Endodermal cell (in vitro differentiated cells): ENCODE measurements around the gene CNKSR1. TPM values are rescaled to one million over a fixed set of nuclear protein-coding genes. Genes with fewer than 3 reads are reported as not detected.

Experiments
- DNase-seq: peaks from one replicate; pipeline ENCODE4 v3.0.0-alpha.2; 2017
- H3K27ac ChIP-seq: 2 replicates; pipeline ENCODE4 v1.5.1; 2013; ENCODE audit warnings: mild to moderate bottlenecking, low read depth, low read length, moderate library complexity
- H3K27me3 ChIP-seq: 2 replicates; pipeline ENCODE4 v1.6.1; 2013; ENCODE audit warnings: mild to moderate bottlenecking, low read length, moderate library complexity; ENCODE audit not compliant: insufficient read depth, control insufficient read depth, poor library complexity, severe bottlenecking
- H3K36me3 ChIP-seq: 2 replicates; pipeline ENCODE4 v1.7.0; 2013; ENCODE audit warnings: mild to moderate bottlenecking, low read length, moderate library complexity; ENCODE audit not compliant: control insufficient read depth, insufficient read depth
- H3K4me1 ChIP-seq: one replicate; pipeline ENCODE4 v1.7.0; 2013; ENCODE audit warnings: low read length; ENCODE audit not compliant: control insufficient read depth, insufficient read depth
- H3K4me3 ChIP-seq: 2 replicates; pipeline ENCODE4 v1.5.1; 2013; ENCODE audit warnings: mild to moderate bottlenecking, low read length, moderate library complexity
- H3K9ac ChIP-seq: 2 replicates; pipeline ENCODE4 v1.6.1; 2013; ENCODE audit warnings: mild to moderate bottlenecking, low read length, moderate library complexity; ENCODE audit not compliant: poor library complexity, severe bottlenecking; ENCODE audit errors: extremely low read depth
- H3K9me3 ChIP-seq: 2 replicates; pipeline ENCODE4 v1.6.1; 2013; ENCODE audit warnings: mild to moderate bottlenecking, low read length, moderate library complexity; ENCODE audit not compliant: control insufficient read depth
- H3K27ac Mint-ChIP-seq: 2 replicates; pipeline ENCODE4 v1.8.0; 2020; ENCODE audit warnings: mixed read lengths
- H3K27me3 Mint-ChIP-seq: 2 replicates; pipeline ENCODE4 v1.8.0; 2021; ENCODE audit warnings: mild to moderate bottlenecking, mixed read lengths; ENCODE audit not compliant: insufficient read depth
- H3K36me3 Mint-ChIP-seq: 2 replicates; pipeline ENCODE4 v1.8.0; 2020; ENCODE audit warnings: low read depth, mixed read lengths
- H3K4me1 Mint-ChIP-seq: 2 replicates; pipeline ENCODE4 v1.8.0; 2020; ENCODE audit warnings: mixed read lengths
- H3K4me3 Mint-ChIP-seq: 2 replicates; pipeline ENCODE4 v1.8.0; 2020; ENCODE audit warnings: mild to moderate bottlenecking, moderate library complexity, mixed read lengths
- H3K9me3 Mint-ChIP-seq: 2 replicates; pipeline ENCODE4 v1.8.0; 2020; ENCODE audit warnings: mild to moderate bottlenecking, mixed read lengths
- CTCF ChIP-seq: fragments of 200-600 bp; sonication (generic); conservative IDR thresholded peaks from 2 replicates; pipeline ENCODE4 v1.5.0; 2021; ENCODE audit warnings: antibody characterized with exemption, mild to moderate bottlenecking
- WGBS, 2 experiments: methylation state at CpG; one replicate each; pipeline versions ENCODE4 v1.1.5 to v1.1.7; 2013; ENCODE audit warnings: missing lambda C conversion rate in 2 of 2, mixed read lengths in 1 of 2; ENCODE audit not compliant: insufficient coverage in 1 of 2, insufficient read length in 1 of 2; 5-methylcytosine and 5-hydroxymethylcytosine counted together
- total RNA-seq, 2 donors: library from RNA; stranded (reverse); fragmentation: NEBNext Ultra II Directional in 1 of 2; extraction: Animal tissue kit (Norgen Biotek cat#: 25700) in 1 of 2; gene quantifications; 2 replicates in 1 of 2; 3 replicates in 1 of 2; pipeline ENCODE4 v1.2.1, GENCODE V29; 2021

The CNKSR1 gene
- total RNA-seq, 2 donors from 2014 or later = 35.8 to 44.1 TPM

DNA sequence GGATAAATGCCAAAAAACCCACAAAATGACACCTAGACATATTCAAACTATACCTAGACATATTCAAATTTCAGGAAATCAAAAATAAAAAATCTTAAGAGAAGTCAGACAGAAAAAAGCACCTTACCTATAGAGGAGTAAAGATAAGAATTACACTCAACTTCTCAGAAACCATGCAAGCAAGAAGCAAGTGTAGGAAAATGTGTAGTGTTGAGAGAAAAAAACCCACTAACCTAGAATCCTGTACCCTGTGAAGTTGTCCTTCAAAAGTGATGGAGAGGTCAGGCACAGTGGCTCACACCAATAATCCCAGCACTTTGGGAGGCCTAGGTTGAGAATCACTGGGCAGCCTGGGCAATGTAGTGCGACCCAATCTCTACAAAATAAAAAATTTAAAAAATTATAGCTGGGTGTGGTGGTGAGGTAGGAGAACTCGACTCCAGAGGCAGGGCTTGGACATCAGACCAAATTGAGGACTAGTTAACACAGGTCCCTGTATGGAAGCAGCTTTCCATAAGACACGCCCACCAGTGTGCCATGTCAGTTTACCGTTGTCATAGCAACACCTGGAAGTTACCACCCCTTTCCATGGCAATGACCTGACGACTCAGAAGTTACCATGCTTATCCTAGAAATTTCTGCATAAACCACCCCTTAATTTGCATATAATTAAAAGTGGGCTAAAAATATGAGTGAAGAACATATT is 45.0 kb upstream of the CNKSR1 start:
- Mint-ChIP-seq H3K9me3 (peaks cover 18% of the 10 kb centered on the region), H3K27ac (no peak overlapping the region), H3K36me3 (no peaks in the 10 kb centered on the region), H3K27me3 (no peaks in the 10 kb centered on the region), H3K4me1 (peaks cover 8% of the 10 kb centered on the region), H3K4me3 (no peak overlapping the region)
- Histone ChIP-seq H3K9ac (no peak overlapping the region), H3K4me1 (no peaks in the 10 kb centered on the region), H3K9me3 (no peaks in the 10 kb centered on the region), H3K27ac (no peak overlapping the region), H3K27me3 (no peaks in the 10 kb centered on the region), H3K36me3 (no peaks in the 10 kb centered on the region), H3K4me3 (no peak overlapping the region)
- no peak for TF ChIP-seq CTCF
- DNase-seq = peak; percentile 73
- 89 to 91% methylated on average over 3 to 4 of the region's 5 CpGs for WGBS, 2 experiments

GRCh38 chr1:26132834-26133167 is 44.5 kb upstream of the CNKSR1 start:
- H3K27ac ChIP-seq = no peak overlapping the region
- Mint-ChIP-seq H3K27me3 (no peaks in the 10 kb centered on the region), H3K9me3 (peaks cover 18% of the 10 kb centered on the region), H3K27ac (no peak overlapping the region), H3K4me3 (no peak overlapping the region), H3K36me3 (no peaks in the 10 kb centered on the region), H3K4me1 (peaks cover 3% of the 10 kb centered on the region)
- H3K36me3 ChIP-seq = no peaks in the 10 kb centered on the region
- DNase-seq = no peak
- H3K9me3 ChIP-seq = no peaks in the 10 kb centered on the region
- H3K9ac ChIP-seq = no peak overlapping the region
- no peak overlapping the region for H3K4me3 ChIP-seq
- no peak for TF ChIP-seq CTCF
- 90 to 94% methylated on average over 2 of the region's 2 CpGs for WGBS, 2 experiments
- H3K4me1 ChIP-seq = no peaks in the 10 kb centered on the region
- no peaks in the 10 kb centered on the region for H3K27me3 ChIP-seq

- Mint-ChIP-seq H3K9me3 (peaks cover 18% of the 10 kb centered on the region), H3K4me3 (no peak overlapping the region), H3K27me3 (no peaks in the 10 kb centered on the region), H3K36me3 (no peaks in the 10 kb centered on the region), H3K27ac (no peak overlapping the region), H3K4me1 (peaks cover 6% of the 10 kb centered on the region)
- TF ChIP-seq CTCF = no peak
- Histone ChIP-seq H3K9me3 (no peaks in the 10 kb centered on the region), H3K27ac (no peak overlapping the region), H3K27me3 (no peaks in the 10 kb centered on the region), H3K9ac (no peak overlapping the region), H3K36me3 (no peaks in the 10 kb centered on the region), H3K4me1 (no peaks in the 10 kb centered on the region), H3K4me3 (no peak overlapping the region)
- DNase-seq = no peak
- 96% methylated on average over 3 of the region's 3 CpGs; no CpG with 5 or more reads in 1 of the 2 experiments for WGBS, 2 experiments
Measured at GRCh38 chr1:26134466-26134865, 42.8 kb upstream of the CNKSR1 start.
